NCI-H2171 (cell line): ENCODE results near the gene CRELD2.

ENCODE experiments used
- DNase-seq: peaks from one replicate; lab custom pipeline; 2025; lab: John Stamatoyannopoulos, UW

The CRELD2 gene

GRCh38 chr22:49958366-49958921 is 40.0 kb downstream of the CRELD2 start:
- DNase-seq, result no peak

- DNase-seq, result no peak
Measured at GRCh38 chr22:49958931-49959781, 40.7 kb downstream of the CRELD2 start.

DNA sequence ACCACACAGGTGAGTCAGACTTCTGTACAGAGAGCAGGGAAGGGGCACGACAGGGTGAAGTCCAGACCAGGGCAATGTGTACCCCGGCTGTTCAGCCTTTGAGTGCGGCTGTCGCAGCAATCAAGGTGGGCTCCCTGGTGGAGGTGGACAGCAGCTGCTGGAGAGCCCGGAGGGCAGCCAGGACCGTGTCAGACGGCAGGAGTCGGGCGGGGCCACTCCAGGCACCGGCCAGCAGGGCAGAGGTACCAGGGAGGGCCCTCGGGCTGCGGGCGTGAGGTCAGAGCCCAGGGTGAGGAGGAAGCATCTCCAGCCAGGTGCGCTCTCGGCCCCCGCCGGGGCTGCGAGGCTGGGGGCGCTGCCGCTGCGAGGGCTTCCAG is 41.3 kb downstream of the CRELD2 start:
- no peak for DNase-seq

GRCh38 chr22:49960159-49961004 is 41.9 kb downstream of the CRELD2 start, which contains the start of gene PIM3:
Gene PIM3 (plus strand): TSS chr22:49960772. CDS start chr22:49960948, 176 bp downstream.
- DNase-seq, result peak; percentile 93

DNA sequence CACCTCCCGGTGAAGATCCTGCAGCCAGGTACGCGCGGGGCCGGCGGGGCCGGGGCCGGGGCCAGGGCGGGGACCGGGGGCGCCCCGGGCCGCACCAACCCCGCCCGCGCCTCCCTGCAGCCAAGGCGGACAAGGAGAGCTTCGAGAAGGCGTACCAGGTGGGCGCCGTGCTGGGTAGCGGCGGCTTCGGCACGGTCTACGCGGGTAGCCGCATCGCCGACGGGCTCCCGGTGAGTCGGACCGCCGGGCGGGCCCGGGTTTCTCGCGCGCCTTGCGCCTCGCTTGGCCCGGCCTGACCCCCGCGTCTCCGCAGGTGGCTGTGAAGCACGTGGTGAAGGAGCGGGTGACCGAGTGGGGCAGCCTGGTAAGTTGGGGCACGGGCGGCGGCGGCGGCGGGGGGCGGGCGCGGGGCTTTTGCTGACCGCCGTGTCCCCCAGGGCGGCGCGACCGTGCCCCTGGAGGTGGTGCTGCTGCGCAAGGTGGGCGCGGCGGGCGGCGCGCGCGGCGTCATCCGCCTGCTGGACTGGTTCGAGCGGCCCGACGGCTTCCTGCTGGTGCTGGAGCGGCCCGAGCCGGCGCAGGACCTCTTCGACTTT is 42.7 kb downstream of the CRELD2 start:
- no peak for DNase-seq

GRCh38 chr22:49961601-49962011 is 43.2 kb downstream of the CRELD2 start:
- no peak for DNase-seq

GRCh38 chr22:49962012-49962750 is 43.7 kb downstream of the CRELD2 start:
- peak; percentile 88 for DNase-seq

DNA sequence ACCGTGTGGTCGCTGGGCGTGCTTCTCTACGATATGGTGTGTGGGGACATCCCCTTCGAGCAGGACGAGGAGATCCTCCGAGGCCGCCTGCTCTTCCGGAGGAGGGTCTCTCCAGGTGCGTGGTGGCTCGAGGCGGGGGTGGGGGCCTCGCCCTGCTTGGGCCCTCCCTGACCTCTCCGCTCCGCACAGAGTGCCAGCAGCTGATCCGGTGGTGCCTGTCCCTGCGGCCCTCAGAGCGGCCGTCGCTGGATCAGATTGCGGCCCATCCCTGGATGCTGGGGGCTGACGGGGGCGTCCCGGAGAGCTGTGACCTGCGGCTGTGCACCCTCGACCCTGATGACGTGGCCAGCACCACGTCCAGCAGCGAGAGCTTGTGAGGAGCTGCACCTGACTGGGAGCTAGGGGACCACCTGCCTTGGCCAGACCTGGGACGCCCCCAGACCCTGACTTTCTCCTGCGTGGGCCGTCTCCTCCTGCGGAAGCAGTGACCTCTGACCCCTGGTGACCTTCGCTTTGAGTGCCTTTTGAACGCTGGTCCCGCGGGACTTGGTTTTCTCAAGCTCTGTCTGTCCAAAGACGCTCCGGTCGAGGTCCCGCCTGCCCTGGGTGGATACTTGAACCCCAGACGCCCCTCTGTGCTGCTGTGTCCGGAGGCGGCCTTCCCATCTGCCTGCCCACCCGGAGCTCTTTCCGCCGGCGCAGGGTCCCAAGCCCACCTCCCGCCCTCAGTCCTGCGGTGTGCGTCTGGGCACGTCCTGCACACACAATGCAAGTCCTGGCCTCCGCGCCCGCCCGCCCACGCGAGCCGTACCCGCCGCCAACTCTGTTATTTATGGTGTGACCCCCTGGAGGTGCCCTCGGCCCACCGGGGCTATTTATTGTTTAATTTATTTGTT is 44.6 kb downstream of the CRELD2 start:
- DNase-seq, result no peak

DNA sequence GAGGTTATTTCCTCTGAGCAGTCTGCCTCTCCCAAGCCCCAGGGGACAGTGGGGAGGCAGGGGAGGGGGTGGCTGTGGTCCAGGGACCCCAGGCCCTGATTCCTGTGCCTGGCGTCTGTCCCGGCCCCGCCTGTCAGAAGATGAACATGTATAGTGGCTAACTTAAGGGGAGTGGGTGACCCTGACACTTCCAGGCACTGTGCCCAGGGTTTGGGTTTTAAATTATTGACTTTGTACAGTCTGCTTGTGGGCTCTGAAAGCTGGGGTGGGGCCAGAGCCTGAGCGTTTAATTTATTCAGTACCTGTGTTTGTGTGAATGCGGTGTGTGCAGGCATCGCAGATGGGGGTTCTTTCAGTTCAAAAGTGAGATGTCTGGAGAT is 45.2 kb downstream of the CRELD2 start:
- DNase-seq, result no peak

- DNase-seq, result no peak
Measured at GRCh38 chr22:49964136-49965090, 46.0 kb downstream of the CRELD2 start.

DNA sequence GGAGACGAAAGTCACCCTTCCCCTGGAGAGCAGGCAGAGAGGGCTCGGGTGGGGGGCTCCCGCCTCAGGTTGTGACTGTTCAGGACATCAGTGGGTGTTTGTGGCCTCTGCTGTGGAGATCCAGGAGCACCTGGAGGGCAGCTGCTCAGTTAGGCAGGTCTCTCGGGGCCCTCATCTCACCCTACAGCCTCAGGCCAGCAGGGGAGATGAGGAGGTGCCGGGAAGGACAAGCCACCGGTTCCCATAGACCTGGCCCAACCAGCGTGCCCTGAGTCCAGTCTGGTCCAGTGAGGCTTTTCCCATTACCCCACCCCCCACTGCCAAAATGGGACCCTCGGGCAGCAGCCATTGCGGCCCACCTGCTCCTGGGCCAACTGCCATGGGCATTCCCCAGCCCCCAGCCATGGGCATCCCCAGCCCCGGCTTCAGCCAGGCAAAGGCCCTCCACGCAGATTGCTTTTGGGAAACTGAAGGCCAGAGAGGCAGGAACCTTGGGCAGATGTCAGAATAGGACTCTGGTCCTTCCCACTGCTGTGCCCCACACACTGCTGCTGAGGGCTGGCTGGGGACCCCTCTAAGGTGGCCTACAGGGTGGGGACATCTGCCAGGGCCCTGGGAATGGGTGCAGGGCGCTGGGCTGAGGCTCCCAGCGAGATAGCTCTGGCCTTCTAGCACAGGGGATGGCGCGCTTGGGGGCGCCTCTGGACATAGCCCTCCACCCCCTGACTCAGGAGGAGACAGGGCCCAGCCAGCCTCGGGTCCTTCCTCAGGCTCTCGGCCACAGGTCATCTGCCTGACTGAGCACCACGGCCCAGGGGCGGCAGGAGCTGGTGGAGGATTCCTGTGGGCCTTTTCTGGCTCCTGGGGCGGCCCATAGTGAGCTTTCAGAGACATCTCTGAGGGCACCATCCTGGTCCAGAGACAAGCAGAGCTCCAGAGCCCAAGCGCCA is 46.9 kb downstream of the CRELD2 start:
- DNase-seq, result no peak

DNA sequence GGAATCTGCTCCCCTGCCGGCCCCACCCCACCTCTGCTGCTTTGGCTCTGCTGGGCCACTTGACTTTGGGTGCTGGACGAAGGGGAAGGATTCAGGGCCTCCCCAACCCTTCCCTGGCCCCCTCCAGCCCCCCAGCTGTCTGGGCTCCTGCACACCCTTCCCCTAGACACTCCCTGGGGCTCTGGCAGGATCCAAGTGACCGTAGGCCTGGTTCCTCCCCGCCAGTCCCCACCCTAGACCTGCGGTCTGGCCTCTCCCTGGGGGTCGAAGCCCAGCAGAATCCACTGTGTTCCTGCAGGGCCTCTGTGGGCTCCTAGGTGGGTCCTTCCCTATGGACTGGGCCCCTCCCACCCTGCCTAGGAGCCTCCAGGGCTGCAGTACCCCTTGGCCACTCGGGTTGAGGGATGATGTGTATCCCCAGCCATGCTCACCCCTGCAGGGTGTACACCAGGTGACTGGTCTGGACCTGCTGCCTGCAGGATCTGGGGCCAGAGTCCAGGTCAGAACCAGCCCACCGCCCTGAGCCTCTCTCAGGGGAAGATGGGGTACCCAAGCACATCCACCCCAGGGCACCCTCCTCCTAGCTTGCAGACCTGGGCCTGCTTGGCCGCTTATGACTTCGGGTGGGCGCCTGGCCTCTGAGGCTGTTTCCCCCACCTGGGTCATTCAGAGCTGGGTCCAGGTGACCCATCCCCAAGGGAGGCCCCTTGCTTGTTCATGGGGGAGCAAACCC is 47.8 kb downstream of the CRELD2 start:
- no peak for DNase-seq

DNA sequence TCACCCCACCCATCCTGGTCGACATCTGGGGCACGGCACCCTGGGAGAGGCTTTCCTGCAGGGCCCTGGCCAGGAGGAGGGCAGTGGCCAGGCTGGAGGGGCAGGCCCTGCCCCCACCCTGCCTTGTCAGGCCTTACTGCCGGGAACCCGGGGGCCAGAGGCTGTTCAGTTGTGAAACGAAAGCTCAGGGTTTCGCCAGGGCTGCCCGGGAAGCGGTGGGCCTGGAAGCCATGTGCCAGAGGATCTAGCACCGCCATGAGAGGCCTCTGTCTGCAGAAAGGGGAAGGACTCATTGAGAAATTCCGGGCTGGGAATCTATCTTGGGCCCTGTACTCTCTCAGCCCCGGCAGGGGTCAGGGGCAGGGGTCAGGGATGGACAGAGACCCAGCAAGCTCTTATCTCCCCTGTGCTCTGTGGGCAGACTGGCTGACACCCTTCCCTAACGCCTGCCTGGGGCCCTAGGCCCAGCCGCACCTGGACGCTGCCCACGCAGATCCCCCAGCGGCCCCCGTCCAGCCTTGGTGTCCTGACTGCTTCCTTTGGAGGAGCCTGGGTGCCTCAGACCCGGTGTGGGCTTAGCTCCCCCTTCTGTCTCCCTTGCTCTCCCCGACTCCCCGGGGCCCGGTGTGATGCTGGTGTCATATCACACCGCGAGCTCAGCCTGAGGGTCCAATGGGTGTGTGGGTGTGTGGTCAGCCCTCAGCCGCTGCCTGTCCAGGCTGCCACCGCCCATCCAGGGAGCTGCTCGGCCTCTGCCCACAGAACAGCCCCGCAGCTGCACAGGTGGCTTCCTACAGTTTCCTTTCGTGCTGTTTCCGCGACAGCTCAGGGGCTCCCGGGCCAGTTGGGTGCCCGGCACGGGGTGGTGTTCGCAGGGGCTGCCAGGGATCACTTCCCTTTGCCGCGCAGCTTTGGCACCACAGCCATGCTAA is 48.6 kb downstream of the CRELD2 start:
- DNase-seq, result no peak

DNA sequence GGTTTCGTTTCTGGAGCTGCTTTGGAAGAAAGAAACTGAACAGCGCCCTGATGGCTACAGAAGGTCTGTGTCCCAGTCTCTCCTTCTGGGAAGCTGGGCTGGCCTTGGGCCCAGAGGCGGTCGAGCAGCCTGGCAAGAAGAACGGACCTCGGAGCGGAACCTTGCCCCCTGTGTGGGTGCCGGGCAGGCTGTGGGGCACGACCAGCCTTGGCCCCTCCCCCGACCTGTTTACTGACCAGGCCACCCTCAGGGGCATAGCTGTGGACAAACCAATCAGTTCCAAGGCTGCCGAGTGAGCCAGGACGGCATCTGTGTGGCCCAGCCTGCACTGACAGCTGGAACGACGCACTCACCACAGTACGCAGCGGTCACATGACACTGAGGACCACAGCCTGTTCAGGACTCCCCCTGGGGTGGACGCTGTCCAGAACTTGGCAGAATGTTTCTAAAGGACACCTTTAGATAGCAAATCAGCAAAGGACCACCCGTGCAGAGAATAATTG is 49.3 kb downstream of the CRELD2 start:
- DNase-seq, result no peak

DNA sequence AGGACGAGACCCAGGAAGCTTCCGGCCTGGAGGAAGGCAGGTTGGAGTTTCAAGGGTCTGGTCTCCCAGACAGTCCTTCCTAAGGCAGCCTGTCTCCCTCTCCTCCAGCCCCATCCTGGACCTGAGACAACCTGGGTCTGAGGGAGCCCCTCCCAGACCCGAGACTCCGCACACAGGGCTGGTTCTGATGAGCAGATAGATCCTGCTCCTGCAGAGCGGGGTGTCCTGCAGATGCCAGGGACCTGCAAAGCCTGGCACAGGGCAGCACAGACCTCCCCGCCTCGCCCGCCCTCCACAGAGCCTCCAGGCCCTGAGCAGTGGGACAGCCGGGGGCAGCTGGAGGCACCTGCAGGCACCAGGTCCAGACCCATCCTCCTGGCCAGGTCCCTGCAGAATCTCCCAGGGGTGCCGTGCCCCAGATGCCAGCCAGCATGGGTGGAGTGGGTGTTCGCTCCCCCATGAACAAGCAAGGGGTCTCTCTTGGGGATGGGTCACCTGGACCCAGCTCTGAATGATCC is 49.9 kb downstream of the CRELD2 start:
- DNase-seq, result no peak
